Suprapubic skin (tissue), 4 donors: ENCODE data around the gene SLC6A20. TPM values are rescaled to one million over a fixed set of nuclear protein-coding genes. Genes with fewer than 3 reads are reported as not detected.

ENCODE experiments used
- DNase-seq, 2 donors: peaks; one replicate each; pipeline ENCODE4 v3.0.0-alpha.2; 2019; ENCODE audit warnings: low spot score in 2 of 2
- H3K27ac ChIP-seq: fragments of 200-600 bp; sonication (generic); one replicate; pipeline ENCODE4 v1.5.1; 2019
- H3K27me3 ChIP-seq: fragments of 200-600 bp; sonication (generic); one replicate; pipeline ENCODE4 v1.5.1; 2019
- H3K36me3 ChIP-seq: fragments of 200-600 bp; sonication (generic); one replicate; pipeline ENCODE4 v1.5.1; 2019
- H3K4me1 ChIP-seq: fragments of 200-600 bp; sonication (generic); one replicate; pipeline ENCODE4 v1.5.1; 2019
- H3K4me3 ChIP-seq: fragments of 200-600 bp; sonication (generic); one replicate; pipeline ENCODE4 v1.5.1; 2019; ENCODE audit warnings: mild to moderate bottlenecking
- H3K9me3 ChIP-seq: fragments of 200-600 bp; sonication (generic); one replicate; pipeline ENCODE4 v1.5.1; 2019
- EP300 ChIP-seq: sonication (generic); formaldehyde crosslinking; IDR thresholded peaks from one replicate; pipeline ENCODE4 v1.6.1; 2017; ENCODE audit warnings: antibody characterized with exemption
- POLR2A ChIP-seq, 2 donors: fragments of 450-650 bp; IDR thresholded peaks; one replicate each; pipeline ENCODE4 v1.6.1; 2017; ENCODE audit warnings: antibody characterized with exemption in 2 of 2, mild to moderate bottlenecking in 2 of 2, moderate library complexity in 2 of 2
- POLR2AphosphoS5 ChIP-seq, 3 donors: sonication (generic); formaldehyde crosslinking; IDR thresholded peaks; one replicate each; pipeline ENCODE4 v1.6.1; 2017; ENCODE audit warnings: antibody characterized with exemption in 3 of 3
- WGBS: methylation state at CpG from one replicate; pipeline ENCODE4 v1.1.5; 2018; 5-methylcytosine and 5-hydroxymethylcytosine counted together
- total RNA-seq, 4 donors: library from RNA; depleted of rRNA; stranded (reverse); fragments of >200 nt; gene quantifications; one replicate each; pipeline ENCODE4 v1.1.0, GENCODE V29; 2016
- TF ChIP-seq, protein P1 (sequence below), 2 donors: fragments of 200-600 bp in 1 of 2; fragments of 450-650 bp in 1 of 2; sonication (generic) in 1 of 2; IDR thresholded peaks; one replicate each; pipeline ENCODE4 v1.5.1; 2016 to 2019; ENCODE audit warnings: antibody characterized with exemption in 2 of 2, mild to moderate bottlenecking in 1 of 2, moderate library complexity in 1 of 2

The SLC6A20 gene
- total RNA-seq, 4 donors from 2014 or later: 0.42 TPM; not detected in 3

GRCh38 chr3:45807133-45807532 is 10.8 kb upstream of the SLC6A20 start:
- WGBS: 71% methylated on average over 3 of the region's 3 CpGs
- no peak overlapping the region for H3K27ac ChIP-seq
- H3K4me1 ChIP-seq: no peaks in the 10 kb centered on the region
- TF ChIP-seq EP300 (no peak), POLR2AphosphoS5 (IDR thresholded peaks at IDR 0.05) (no peak), POLR2A (IDR thresholded peaks at IDR 0.05) (no peak)
- TF ChIP-seq, protein P1, sequence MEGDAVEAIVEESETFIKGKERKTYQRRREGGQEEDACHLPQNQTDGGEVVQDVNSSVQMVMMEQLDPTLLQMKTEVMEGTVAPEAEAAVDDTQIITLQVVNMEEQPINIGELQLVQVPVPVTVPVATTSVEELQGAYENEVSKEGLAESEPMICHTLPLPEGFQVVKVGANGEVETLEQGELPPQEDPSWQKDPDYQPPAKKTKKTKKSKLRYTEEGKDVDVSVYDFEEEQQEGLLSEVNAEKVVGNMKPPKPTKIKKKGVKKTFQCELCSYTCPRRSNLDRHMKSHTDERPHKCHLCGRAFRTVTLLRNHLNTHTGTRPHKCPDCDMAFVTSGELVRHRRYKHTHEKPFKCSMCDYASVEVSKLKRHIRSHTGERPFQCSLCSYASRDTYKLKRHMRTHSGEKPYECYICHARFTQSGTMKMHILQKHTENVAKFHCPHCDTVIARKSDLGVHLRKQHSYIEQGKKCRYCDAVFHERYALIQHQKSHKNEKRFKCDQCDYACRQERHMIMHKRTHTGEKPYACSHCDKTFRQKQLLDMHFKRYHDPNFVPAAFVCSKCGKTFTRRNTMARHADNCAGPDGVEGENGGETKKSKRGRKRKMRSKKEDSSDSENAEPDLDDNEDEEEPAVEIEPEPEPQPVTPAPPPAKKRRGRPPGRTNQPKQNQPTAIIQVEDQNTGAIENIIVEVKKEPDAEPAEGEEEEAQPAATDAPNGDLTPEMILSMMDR (IDR thresholded peaks at IDR 0.05): no peak
- no peaks in the 10 kb centered on the region for H3K9me3 ChIP-seq
- DNase-seq: no peak
- no peaks in the 10 kb centered on the region for H3K27me3 ChIP-seq
- H3K36me3 ChIP-seq: no peaks in the 10 kb centered on the region
- no peak overlapping the region for H3K4me3 ChIP-seq

DNA sequence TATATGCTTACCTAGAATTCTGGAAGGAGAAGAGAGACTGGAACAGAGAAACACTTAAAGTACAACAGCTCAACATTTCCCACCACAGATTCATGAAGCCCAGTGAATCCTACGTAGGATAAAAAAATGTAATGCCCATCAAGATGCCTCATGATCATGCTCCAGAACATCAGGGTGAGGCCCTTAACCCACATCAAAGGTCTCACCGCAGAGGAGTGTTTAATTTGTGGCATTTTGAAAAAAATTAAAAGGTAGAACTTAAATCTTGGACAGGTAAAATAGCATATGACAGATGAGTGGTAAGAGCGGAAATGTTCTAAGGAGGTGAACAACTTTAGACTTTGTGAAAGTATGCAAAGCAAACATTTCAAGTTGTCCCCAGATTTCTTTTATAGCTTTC is 9.7 kb upstream of the SLC6A20 start:
- Histone ChIP-seq H3K27me3 (no peaks in the 10 kb centered on the region), H3K4me1 (no peaks in the 10 kb centered on the region), H3K4me3 (no peak overlapping the region), H3K27ac (no peak overlapping the region), H3K9me3 (no peaks in the 10 kb centered on the region), H3K36me3 (no peaks in the 10 kb centered on the region)
- 90% methylated on average over 3 of the region's 3 CpGs for WGBS
- no peak for DNase-seq
- TF ChIP-seq, protein P1 (IDR thresholded peaks at IDR 0.05): no peak
- TF ChIP-seq EP300: no peak
- TF ChIP-seq POLR2A (IDR thresholded peaks at IDR 0.05): no peak
- no peak for TF ChIP-seq POLR2AphosphoS5 (IDR thresholded peaks at IDR 0.05)

DNA sequence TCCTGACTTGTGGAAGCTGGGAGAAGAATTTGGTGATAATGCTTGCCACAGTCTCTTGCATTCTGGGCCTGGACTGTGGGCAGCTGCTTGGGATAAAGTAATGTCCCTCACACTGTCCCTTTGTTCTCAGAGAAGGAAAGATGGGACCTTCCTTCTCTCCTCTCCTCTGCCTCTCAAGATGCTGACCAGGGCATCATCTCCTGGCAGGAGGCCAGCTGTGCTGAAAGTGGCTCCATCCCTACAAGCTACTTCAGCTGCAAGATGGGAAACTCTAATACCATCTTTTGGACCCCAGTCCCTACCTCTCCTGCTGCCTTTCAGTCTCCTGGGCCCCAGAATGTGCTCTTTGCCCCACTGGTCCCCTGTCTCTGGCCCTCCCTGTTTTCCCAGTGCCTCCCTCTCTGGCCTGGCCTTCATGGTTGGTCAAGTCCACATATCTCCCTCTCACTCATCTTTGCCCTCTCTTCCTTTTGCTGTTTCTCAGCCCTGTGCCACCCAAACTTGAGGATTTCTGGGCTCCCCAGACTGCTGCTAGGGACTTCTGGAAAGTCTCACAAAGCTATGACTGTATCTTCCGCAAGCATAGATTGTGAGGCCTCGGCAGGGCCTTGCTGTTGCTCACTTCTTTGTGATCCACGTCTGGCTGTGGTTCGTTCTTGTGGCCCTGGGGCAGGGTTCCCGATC is 7.1 kb upstream of the SLC6A20 start:
- no peak for DNase-seq
- Histone ChIP-seq H3K4me3 (no peak overlapping the region), H3K4me1 (no peaks in the 10 kb centered on the region), H3K36me3 (no peaks in the 10 kb centered on the region), H3K9me3 (no peaks in the 10 kb centered on the region), H3K27me3 (peaks cover 7% of the 10 kb centered on the region), H3K27ac (no peak overlapping the region)
- WGBS: 91% methylated on average over 5 of the region's 5 CpGs
- TF ChIP-seq, protein P1 (IDR thresholded peaks at IDR 0.05): no peak
- TF ChIP-seq EP300 (no peak), POLR2AphosphoS5 (IDR thresholded peaks at IDR 0.05) (no peak), POLR2A (IDR thresholded peaks at IDR 0.05) (no peak)

- no peak for DNase-seq
- TF ChIP-seq POLR2AphosphoS5 (IDR thresholded peaks at IDR 0.05) (no peak), EP300 (no peak), POLR2A (IDR thresholded peaks at IDR 0.05) (no peak)
- TF ChIP-seq, protein P1 (IDR thresholded peaks at IDR 0.05): no peak
- 80% methylated on average over 9 of the region's 9 CpGs for WGBS
- no peaks in the 10 kb centered on the region for H3K4me1 ChIP-seq
- no peak overlapping the region for H3K27ac ChIP-seq
- no peaks in the 10 kb centered on the region for H3K9me3 ChIP-seq
- H3K4me3 ChIP-seq: no peak overlapping the region
- H3K36me3 ChIP-seq: no peaks in the 10 kb centered on the region
- H3K27me3 ChIP-seq: peaks cover 14% of the 10 kb centered on the region
These were observed 5.8 kb upstream of the SLC6A20 start for GRCh38 chr3:45802146-45802545.

DNA sequence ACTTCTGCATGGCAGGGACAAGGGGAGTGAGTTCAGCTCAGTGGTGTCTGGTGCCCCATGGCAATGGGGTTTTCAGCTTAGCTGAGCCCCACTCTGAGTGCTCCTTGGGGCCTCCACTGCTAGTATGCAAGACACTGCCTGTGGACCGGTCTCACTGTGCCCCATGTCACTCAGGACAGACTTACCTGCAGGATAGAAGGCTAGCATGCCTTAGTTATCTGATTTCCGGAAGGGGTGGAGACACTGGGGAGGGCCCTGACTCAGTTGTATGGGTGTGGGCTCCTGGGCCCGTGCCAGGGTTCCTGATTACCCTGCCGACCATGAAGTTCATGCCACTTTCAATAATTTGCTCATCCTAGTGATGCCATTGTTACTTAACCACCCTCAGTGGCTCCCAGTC is 4.3 kb upstream of the SLC6A20 start:
- no peaks in the 10 kb centered on the region for H3K9me3 ChIP-seq
- no peak overlapping the region for H3K27ac ChIP-seq
- no peaks in the 10 kb centered on the region for H3K36me3 ChIP-seq
- no peak for TF ChIP-seq POLR2AphosphoS5 (IDR thresholded peaks at IDR 0.05)
- no peak for TF ChIP-seq POLR2A (IDR thresholded peaks at IDR 0.05)
- TF ChIP-seq, protein P1 (IDR thresholded peaks at IDR 0.05): no peak
- TF ChIP-seq EP300: no peak
- no peak for DNase-seq
- WGBS: 46% methylated on average over 4 of the region's 4 CpGs
- H3K27me3 ChIP-seq: peaks cover 27% of the 10 kb centered on the region
- H3K4me1 ChIP-seq: peaks cover 14% of the 10 kb centered on the region
- H3K4me3 ChIP-seq: no peak overlapping the region
